Large intestine (tissue), 3 donors: Measurements from ENCODE around the gene ATXN7L1. TPM values are rescaled to one million over a fixed set of nuclear protein-coding genes. Genes with fewer than 3 reads are reported as not detected.
"Not testable (repeated sequence)": the region's sequence is repeated elsewhere in the genome, so short reads cannot be mapped to it uniquely, and the experiment has no call there.

Experiments used
- DNase-seq, 2 donors: peaks; one replicate each; pipeline versions ENCODE4 v3.0.0 to v3.0.0-alpha.2; 2013
- H3K27ac ChIP-seq: one replicate; pipeline ENCODE4 v1.5.1; 2013; ENCODE audit warnings: low read length
- H3K27me3 ChIP-seq: 2 replicates; pipeline ENCODE4 v1.6.1; 2013; ENCODE audit warnings: low read length; ENCODE audit not compliant: control insufficient read depth, insufficient read depth
- H3K36me3 ChIP-seq: 2 replicates; pipeline ENCODE4 v1.6.1; 2013; ENCODE audit warnings: low read length; ENCODE audit not compliant: control insufficient read depth, insufficient read depth
- H3K4me1 ChIP-seq: one replicate; pipeline ENCODE4 v1.6.1; 2013; ENCODE audit warnings: low read length; ENCODE audit not compliant: control insufficient read depth, insufficient read depth
- H3K4me3 ChIP-seq: one replicate; pipeline ENCODE4 v1.5.1; 2013; ENCODE audit warnings: low read length
- H3K9me3 ChIP-seq: one replicate; pipeline ENCODE4 v1.6.1; 2013; ENCODE audit warnings: mild to moderate bottlenecking, low read depth, low read length, moderate library complexity; ENCODE audit not compliant: control insufficient read depth
- WGBS: methylation state at CpG from one replicate; pipeline ENCODE4 v1.1.5; 2013; ENCODE audit warnings: low lambda C conversion rate; ENCODE audit not compliant: insufficient coverage; 5-methylcytosine and 5-hydroxymethylcytosine counted together
- polyA plus RNA-seq: library from polyadenylated mRNA; unstranded; fragments of 120-200 nt; gene quantifications from one replicate; pipeline ENCODE4 v1.2.1, GENCODE V29; 2013

ATXN7L1 gene
- polyA plus RNA-seq, 1 donor: 24.3 TPM

- Histone ChIP-seq H3K27me3 (no peaks in the 10 kb centered on the region), H3K27ac (no peak overlapping the region), H3K4me3 (no peak overlapping the region), H3K9me3 (no peaks in the 10 kb centered on the region), H3K36me3 (peaks cover 7% of the 10 kb centered on the region), H3K4me1 (no peaks in the 10 kb centered on the region)
- no peak for DNase-seq
- no CpG with 5 or more reads among the region's 5 CpGs for WGBS
Observed at GRCh38 chr7:105862276-105862675, 14.1 kb downstream of the ATXN7L1 start.

GRCh38 chr7:105861224-105861623 lies 15.2 kb downstream of the ATXN7L1 start:
- Histone ChIP-seq H3K36me3 (peaks cover 2% of the 10 kb centered on the region), H3K27me3 (no peaks in the 10 kb centered on the region), H3K27ac (no peak overlapping the region), H3K4me1 (no peaks in the 10 kb centered on the region), H3K4me3 (no peak overlapping the region), H3K9me3 (no peaks in the 10 kb centered on the region)
- no CpG with 5 or more reads among the region's 5 CpGs for WGBS
- no peak for DNase-seq

DNA sequence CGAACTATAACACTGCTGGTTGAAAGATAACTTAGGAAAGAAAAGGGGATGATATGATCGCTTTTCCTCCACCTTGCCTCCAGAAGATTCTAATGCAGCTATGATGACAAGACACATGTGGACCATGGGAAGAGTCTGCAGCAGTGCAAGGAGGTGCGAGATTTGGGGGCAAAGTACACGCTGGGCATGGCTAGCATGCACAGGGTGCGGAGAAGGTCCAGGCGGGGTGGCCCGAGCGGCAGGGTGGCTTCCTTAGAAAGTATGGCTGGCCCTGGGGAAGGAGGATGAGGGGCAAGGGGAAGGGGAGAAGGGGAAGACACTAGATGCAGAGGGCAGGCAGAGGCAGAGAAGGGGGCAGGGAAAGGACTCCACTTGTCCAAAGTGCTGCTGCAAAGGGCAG lies 15.6 kb downstream of the ATXN7L1 start:
- Histone ChIP-seq H3K27ac (no peak overlapping the region), H3K27me3 (no peaks in the 10 kb centered on the region), H3K36me3 (no peaks in the 10 kb centered on the region), H3K4me3 (no peak overlapping the region), H3K4me1 (no peaks in the 10 kb centered on the region), H3K9me3 (no peaks in the 10 kb centered on the region)
- DNase-seq: no peak
- 79% methylated on average over 8 of the region's 8 CpGs for whole genome bisulfite sequencing

DNA sequence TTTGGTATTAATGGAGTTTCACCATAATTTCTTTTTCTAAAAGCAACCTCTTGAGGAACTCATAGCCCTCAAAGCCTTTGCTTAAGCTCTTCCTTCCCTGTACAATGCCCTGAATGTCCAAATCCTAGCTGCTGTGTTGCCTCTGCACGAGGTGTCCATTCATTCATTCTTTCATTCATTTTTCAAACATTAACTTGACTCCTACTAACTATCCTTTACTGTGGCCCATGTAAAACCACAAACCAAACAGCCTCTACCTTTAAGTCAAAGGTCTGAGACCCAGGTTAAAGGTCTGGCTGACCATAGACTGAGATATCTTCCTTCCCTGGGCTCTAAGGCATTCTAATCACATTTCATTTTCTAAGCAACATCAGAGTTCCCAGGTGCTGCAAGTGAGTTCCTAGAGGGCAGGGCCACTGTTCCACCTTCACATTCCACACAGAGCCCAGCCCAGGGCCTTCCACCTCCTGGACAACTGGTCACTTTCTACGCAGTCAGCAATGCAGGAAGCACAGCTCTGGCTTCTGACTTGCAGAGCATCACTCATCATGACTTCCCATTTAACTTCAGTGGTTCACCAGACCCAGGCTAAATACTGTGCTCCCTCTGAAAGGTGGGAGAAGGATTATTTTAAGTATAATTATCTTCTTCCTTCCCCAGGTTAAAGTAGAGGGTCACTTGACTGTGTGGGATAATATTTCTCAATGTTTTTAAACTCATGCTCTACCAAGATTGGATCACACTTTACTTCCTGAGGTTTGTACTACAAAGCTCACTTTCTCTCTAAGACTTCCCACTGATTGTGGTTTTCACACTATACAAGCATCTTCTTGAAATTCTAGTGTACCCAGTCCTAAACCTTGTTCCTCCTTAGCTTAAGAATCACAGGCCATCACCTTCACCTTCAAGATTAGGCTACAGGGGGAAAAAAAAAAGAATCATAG lies 19.1 kb downstream of the ATXN7L1 start:
- H3K4me3 ChIP-seq: no peak overlapping the region
- H3K36me3 ChIP-seq: no peaks in the 10 kb centered on the region
- H3K27ac ChIP-seq: no peak overlapping the region
- WGBS: no CpG with 5 or more reads among the region's 2 CpGs
- no peaks in the 10 kb centered on the region for H3K27me3 ChIP-seq
- no peaks in the 10 kb centered on the region for H3K4me1 ChIP-seq
- no peaks in the 10 kb centered on the region for H3K9me3 ChIP-seq
- no peak for DNase-seq

GRCh38 chr7:105854498-105854897 lies 21.9 kb downstream of the ATXN7L1 start:
- H3K36me3 ChIP-seq: no peaks in the 10 kb centered on the region
- H3K4me3 ChIP-seq: no peak overlapping the region
- no peaks in the 10 kb centered on the region for H3K9me3 ChIP-seq
- no peaks in the 10 kb centered on the region for H3K27me3 ChIP-seq
- no peaks in the 10 kb centered on the region for H3K4me1 ChIP-seq
- no peak for DNase-seq
- H3K27ac ChIP-seq: no peak overlapping the region

GRCh38 chr7:105853931-105854419 lies 22.4 kb downstream of the ATXN7L1 start:
- H3K27ac ChIP-seq: peak overlapping the region; percentile 16

GRCh38 chr7:105851064-105851463 lies 25.3 kb downstream of the ATXN7L1 start:
- peaks cover 5% of the 10 kb centered on the region for H3K36me3 ChIP-seq
- no peaks in the 10 kb centered on the region for H3K4me1 ChIP-seq
- H3K27me3 ChIP-seq: no peaks in the 10 kb centered on the region
- no peak overlapping the region for H3K4me3 ChIP-seq
- WGBS: 90% methylated on average over 2 of the region's 5 CpGs
- H3K9me3 ChIP-seq: no peaks in the 10 kb centered on the region
- DNase-seq: no peak
- H3K27ac ChIP-seq: no peak overlapping the region

More at GRCh38 chr7:105853931-105854419, 22.4 kb downstream of the ATXN7L1 start:
- no peaks in the 10 kb centered on the region for H3K4me1 ChIP-seq
- H3K4me3 ChIP-seq: no peak overlapping the region
- H3K36me3 ChIP-seq: no peaks in the 10 kb centered on the region
- DNase-seq: peak in 1 of 2 donors; percentile 29
- no peaks in the 10 kb centered on the region for H3K9me3 ChIP-seq
- WGBS: no CpG with 5 or more reads among the region's 17 CpGs
- no peaks in the 10 kb centered on the region for H3K27me3 ChIP-seq

GRCh38 chr7:105849122-105849855 lies 27.1 kb downstream of the ATXN7L1 start:
- no peak for DNase-seq
- Histone ChIP-seq H3K4me1 (no peaks in the 10 kb centered on the region), H3K9me3 (no peaks in the 10 kb centered on the region), H3K27ac (no peak overlapping the region), H3K27me3 (no peaks in the 10 kb centered on the region), H3K36me3 (peaks cover 5% of the 10 kb centered on the region), H3K4me3 (no peak overlapping the region)
- no CpG with 5 or more reads among the region's 6 CpGs for WGBS

DNA sequence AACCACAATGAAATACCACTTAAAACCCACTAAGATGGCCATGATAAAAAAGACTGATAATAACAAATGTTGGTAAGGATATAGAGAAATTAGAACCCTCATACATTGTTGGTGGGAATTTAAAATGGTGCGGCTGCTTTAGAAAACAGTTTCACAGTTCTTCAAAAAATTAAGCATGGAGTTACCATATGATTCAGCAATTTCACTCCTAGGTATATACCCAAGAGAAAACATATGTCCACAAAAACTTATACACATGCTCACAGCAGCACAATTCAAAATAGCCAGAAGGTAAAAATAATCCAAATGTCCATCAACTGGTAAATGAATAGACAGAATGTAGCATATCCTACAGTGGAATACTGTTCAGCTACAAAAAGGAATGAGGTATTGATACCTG lies 30.0 kb downstream of the ATXN7L1 start:
- DNase-seq: no peak
- Histone ChIP-seq H3K27me3 (no peaks in the 10 kb centered on the region), H3K4me3 (no peak overlapping the region), H3K27ac (no peak overlapping the region), H3K4me1 (no peaks in the 10 kb centered on the region), H3K9me3 (no peaks in the 10 kb centered on the region), H3K36me3 (peaks cover 14% of the 10 kb centered on the region)
- no CpG with 5 or more reads among the region's 1 CpG for WGBS

DNA sequence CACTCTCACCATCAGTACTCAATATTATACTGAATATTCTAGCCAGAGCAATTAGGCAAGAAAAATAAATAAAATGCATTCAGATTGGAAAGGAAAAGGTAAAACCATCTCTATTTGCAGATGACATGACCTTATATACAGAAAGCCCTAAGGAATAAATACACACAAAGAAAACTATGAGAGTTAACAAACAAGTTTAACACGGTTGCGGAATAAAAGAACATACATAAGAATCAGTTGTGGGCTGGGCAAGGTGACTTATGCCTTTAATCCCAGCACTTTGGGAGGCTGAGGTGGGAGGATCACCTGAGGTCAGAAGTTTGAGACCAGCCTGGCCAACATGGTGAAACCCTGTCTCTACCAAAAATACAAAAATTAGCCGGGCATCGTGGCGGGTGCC lies 31.7 kb downstream of the ATXN7L1 start:
- not testable (repeated sequence) for H3K27ac ChIP-seq, H3K4me1 ChIP-seq, H3K4me3 ChIP-seq, H3K27me3 ChIP-seq, DNase-seq, H3K9me3 ChIP-seq
- H3K36me3 ChIP-seq: peaks cover 14% of the 10 kb centered on the region
- 100% methylated on average over 1 of the region's 5 CpGs for WGBS
